ENCODE data around the gene DOCK10.

GRCh38 chr2:225069966-225070365 lies 27.7 kb upstream of the DOCK10 start:
- TF ChIP-seq CTCF (optimal IDR thresholded peaks at IDR 0.05 in 1 of 3, IDR thresholded peaks at IDR 0.05 in 1 of 3, conservative IDR thresholded peaks at IDR 0.05 in 1 of 3; ENCODE audit: extremely low read depth in 1 of 3, insufficient read depth in 2 of 3, low read length in 3 of 3) (no peak), EZH2 (IDR thresholded peaks at IDR 0.05; ENCODE audit: low read length) (no peak)
